Osteoblast (primary cell): ENCODE results near the gene GALC. TPM values are rescaled to one million over a fixed set of nuclear protein-coding genes. Genes with fewer than 3 reads are reported as not detected.

Experiments
- DNase-seq: peaks from one replicate; pipeline ENCODE4 v3.0.0; 2011; ENCODE audit warnings: low spot score, mixed read lengths; ENCODE audit not compliant: insufficient read length; ENCODE audit errors: missing footprints
- H2AFZ ChIP-seq: 2 replicates; pipeline ENCODE4 v1.6.0; 2011; ENCODE audit warnings: mild to moderate bottlenecking, low read length
- H3K27ac ChIP-seq: 2 replicates; pipeline ENCODE4 v1.5.1; 2011; ENCODE audit warnings: mild to moderate bottlenecking, low read depth, low read length, moderate library complexity
- H3K27me3 ChIP-seq: 2 replicates; pipeline ENCODE4 v1.6.0; 2012; ENCODE audit warnings: mild to moderate bottlenecking, control low read depth, inconsistent platforms, low read length, moderate library complexity; ENCODE audit not compliant: insufficient read depth
- H3K36me3 ChIP-seq: 2 replicates; pipeline ENCODE4 v1.5.1; 2011; ENCODE audit warnings: mild to moderate bottlenecking, low read length, control low read depth, moderate library complexity; ENCODE audit not compliant: insufficient read depth
- H3K4me1 ChIP-seq: 2 replicates; pipeline ENCODE4 v1.5.1; 2011; ENCODE audit warnings: mild to moderate bottlenecking, low read length, control low read depth, moderate library complexity; ENCODE audit not compliant: insufficient read depth
- H3K4me2 ChIP-seq: 2 replicates; pipeline ENCODE4 v1.6.0; 2011; ENCODE audit warnings: mild to moderate bottlenecking, low read length; ENCODE audit not compliant: insufficient read depth
- H3K4me3 ChIP-seq: fragments of 200-600 bp; sonication (generic); 3 replicates; pipeline ENCODE4 v1.5.1; 2012; ENCODE audit warnings: mild to moderate bottlenecking, low read length, inconsistent platforms; ENCODE audit not compliant: insufficient read depth
- H3K79me2 ChIP-seq: 2 replicates; pipeline ENCODE4 v1.6.0; 2012; ENCODE audit warnings: mild to moderate bottlenecking, low read length, control low read depth, inconsistent platforms; ENCODE audit not compliant: insufficient read depth
- H3K9me3 ChIP-seq: 2 replicates; pipeline ENCODE4 v1.5.1; 2011; ENCODE audit warnings: low read depth, low read length, control low read depth
- H4K20me1 ChIP-seq: 2 replicates; pipeline ENCODE4 v1.6.0; 2012; ENCODE audit warnings: mild to moderate bottlenecking, low read length, control low read depth; ENCODE audit not compliant: insufficient read depth
- CTCF ChIP-seq: IDR thresholded peaks from 2 replicates; pipeline ENCODE4 v1.5.1; 2011; ENCODE audit warnings: mild to moderate bottlenecking, low read depth, low read length, moderate library complexity; ENCODE audit errors: extremely low read depth
- total RNA-seq: library from RNA; depleted of rRNA; stranded (reverse); fragments of >200 nt; gene quantifications from 2 replicates; pipeline ENCODE4 v1.2.3, GENCODE V29; 2012

The GALC gene
- total RNA-seq, 1 donor, result 17.0 TPM

- TF ChIP-seq CTCF, result no peak
- Histone ChIP-seq H3K4me3 (no peak overlapping the region), H2AFZ (no peak overlapping the region), H3K27me3 (no peaks in the 10 kb centered on the region), H4K20me1 (no peaks in the 10 kb centered on the region), H3K4me1 (peaks cover 7% of the 10 kb centered on the region), H3K36me3 (no peaks in the 10 kb centered on the region), H3K4me2 (no peak overlapping the region), H3K27ac (no peak overlapping the region), H3K79me2 (no peaks in the 10 kb centered on the region), H3K9me3 (no peaks in the 10 kb centered on the region)
- no peak for DNase-seq
Observed at GRCh38 chr14:87998482-87998881, 5.5 kb upstream of the GALC start.

- Histone ChIP-seq H3K27ac (no peak overlapping the region), H2AFZ (no peak overlapping the region)
Observed at GRCh38 chr14:87996291-87996592, 3.3 kb upstream of the GALC start.

GRCh38 chr14:87995500-87996290 is 2.7 kb upstream of the GALC start:
- peaks cover 18% of the 10 kb centered on the region for H3K4me1 ChIP-seq
- H3K36me3 ChIP-seq, result no peaks in the 10 kb centered on the region
- H2AFZ ChIP-seq, result peak overlapping the region; percentile 70
- no peaks in the 10 kb centered on the region for H3K79me2 ChIP-seq
- no peaks in the 10 kb centered on the region for H3K27me3 ChIP-seq
- H4K20me1 ChIP-seq, result no peaks in the 10 kb centered on the region
- no peaks in the 10 kb centered on the region for H3K9me3 ChIP-seq
- DNase-seq, result no peak
- no peak for TF ChIP-seq CTCF
- H3K4me3 ChIP-seq, result no peak overlapping the region
- no peak overlapping the region for H3K27ac ChIP-seq
- no peak overlapping the region for H3K4me2 ChIP-seq

More at GRCh38 chr14:87996291-87996592, 3.3 kb upstream of the GALC start:
- H3K4me3 ChIP-seq, result no peak overlapping the region
- no peaks in the 10 kb centered on the region for H3K36me3 ChIP-seq
- DNase-seq, result no peak
- peaks cover 18% of the 10 kb centered on the region for H3K4me1 ChIP-seq
- no peak for TF ChIP-seq CTCF
- H3K79me2 ChIP-seq, result no peaks in the 10 kb centered on the region
- H4K20me1 ChIP-seq, result no peaks in the 10 kb centered on the region
- no peaks in the 10 kb centered on the region for H3K27me3 ChIP-seq
- no peaks in the 10 kb centered on the region for H3K9me3 ChIP-seq
- H3K4me2 ChIP-seq, result no peak overlapping the region

- Histone ChIP-seq H3K36me3 (no peaks in the 10 kb centered on the region), H2AFZ (peak overlapping the region; percentile 70), H3K79me2 (no peaks in the 10 kb centered on the region), H3K9me3 (no peaks in the 10 kb centered on the region), H3K27ac (no peak overlapping the region), H3K4me3 (no peak overlapping the region), H3K27me3 (no peaks in the 10 kb centered on the region), H4K20me1 (no peaks in the 10 kb centered on the region), H3K4me1 (peaks cover 18% of the 10 kb centered on the region), H3K4me2 (no peak overlapping the region)
- no peak for DNase-seq
- TF ChIP-seq CTCF, result no peak
Observed at GRCh38 chr14:87994974-87995373, 2.0 kb upstream of the GALC start.
